RWPE2 (cell line): ENCODE measurements around the gene DIP2C.

ENCODE experiments used
- ATAC-seq: fragments of 200-7000 bp; cut with Tn5 transposase; 3 replicates; pipeline ENCODE4 v1.9.1; 2021; ENCODE audit warnings: low read depth
- DNase-seq: peaks from one replicate; pipeline ENCODE4 v3.0.0-alpha.2; 2020; ENCODE audit warnings: low spot score
- H3K27ac ChIP-seq: fragments of 450-650 bp; 2 replicates; pipeline ENCODE4 v1.5.1; 2017; ENCODE audit warnings: mild to moderate bottlenecking; ENCODE audit not compliant: poor library complexity, severe bottlenecking
- H3K27me3 ChIP-seq: fragments of 250-450 bp; sonication (Bioruptor Pico); 2 replicates; pipeline ENCODE4 v1.5.1; 2021; ENCODE audit warnings: mild to moderate bottlenecking, moderate library complexity; ENCODE audit not compliant: insufficient read depth, poor library complexity, severe bottlenecking
- H3K36me3 ChIP-seq: fragments of 250-450 bp; sonication (Bioruptor Pico); 2 replicates; pipeline ENCODE4 v1.5.1; 2020; ENCODE audit warnings: low read depth, mild to moderate bottlenecking, moderate library complexity
- H3K4me1 ChIP-seq: fragments of 250-450 bp; sonication (Bioruptor Pico); 2 replicates; pipeline ENCODE4 v1.5.1; 2021; ENCODE audit warnings: mild to moderate bottlenecking, moderate library complexity; ENCODE audit not compliant: insufficient read depth, poor library complexity, severe bottlenecking
- H3K4me3 ChIP-seq: fragments of 250-450 bp; sonication (Bioruptor Pico); 2 replicates; pipeline ENCODE4 v1.5.1; 2021; ENCODE audit warnings: mild to moderate bottlenecking, moderate library complexity; ENCODE audit not compliant: severe bottlenecking
- H3K9me3 ChIP-seq: fragments of 250-450 bp; sonication (Bioruptor Pico); 2 replicates; pipeline ENCODE4 v1.5.1; 2021; ENCODE audit warnings: mild to moderate bottlenecking, moderate library complexity; ENCODE audit not compliant: severe bottlenecking
- CTCF ChIP-seq: fragments of 450-650 bp; IDR thresholded peaks from one replicate; pipeline ENCODE4 v1.5.1; 2017; ENCODE audit warnings: mild to moderate bottlenecking, moderate library complexity; ENCODE audit not compliant: poor library complexity, severe bottlenecking

The DIP2C gene

GRCh38 chr10:652233-652632 is 37.2 kb downstream of the DIP2C start:
- no peak for ATAC-seq
- H3K27ac ChIP-seq = no peak overlapping the region
- H3K36me3 ChIP-seq = no peaks in the 10 kb centered on the region
- no peaks in the 10 kb centered on the region for H3K27me3 ChIP-seq
- H3K4me3 ChIP-seq = no peak overlapping the region
- TF ChIP-seq CTCF = no peak
- no peaks in the 10 kb centered on the region for H3K9me3 ChIP-seq
- no peaks in the 10 kb centered on the region for H3K4me1 ChIP-seq
- no peak for DNase-seq

- Histone ChIP-seq H3K4me3 (no peak overlapping the region), H3K36me3 (no peaks in the 10 kb centered on the region), H3K9me3 (no peaks in the 10 kb centered on the region), H3K4me1 (no peaks in the 10 kb centered on the region), H3K27ac (no peak overlapping the region), H3K27me3 (no peaks in the 10 kb centered on the region)
- no peak for TF ChIP-seq CTCF
- no peak for ATAC-seq
- no peak for DNase-seq
Observed at GRCh38 chr10:651692-652091, 37.8 kb downstream of the DIP2C start.

GRCh38 chr10:650886-651615 is 38.4 kb downstream of the DIP2C start:
- Histone ChIP-seq H3K36me3 (no peaks in the 10 kb centered on the region), H3K4me3 (no peak overlapping the region), H3K27ac (no peak overlapping the region), H3K9me3 (no peaks in the 10 kb centered on the region), H3K4me1 (no peaks in the 10 kb centered on the region), H3K27me3 (no peaks in the 10 kb centered on the region)
- TF ChIP-seq CTCF = no peak
- ATAC-seq (no peak), DNase-seq (no peak)

- Histone ChIP-seq H3K27ac (no peak overlapping the region), H3K9me3 (no peaks in the 10 kb centered on the region), H3K27me3 (no peaks in the 10 kb centered on the region), H3K36me3 (no peaks in the 10 kb centered on the region), H3K4me1 (no peaks in the 10 kb centered on the region), H3K4me3 (no peak overlapping the region)
- DNase-seq (no peak), ATAC-seq (no peak)
- no peak for TF ChIP-seq CTCF
Observed at GRCh38 chr10:650441-650851, 39.0 kb downstream of the DIP2C start.

GRCh38 chr10:649798-650440 is 39.5 kb downstream of the DIP2C start:
- ATAC-seq (no peak), DNase-seq (no peak)
- Histone ChIP-seq H3K4me1 (no peaks in the 10 kb centered on the region), H3K9me3 (no peaks in the 10 kb centered on the region), H3K27me3 (no peaks in the 10 kb centered on the region), H3K27ac (no peak overlapping the region), H3K4me3 (no peak overlapping the region), H3K36me3 (no peaks in the 10 kb centered on the region)
- no peak for TF ChIP-seq CTCF
